ENCODE results near the gene GRHL3. TPM values are rescaled to one million over a fixed set of nuclear protein-coding genes. Genes with fewer than 3 reads are reported as not detected.

The GRHL3 gene
- total RNA-seq, 1 donor from 2014 or later, result 6.9 TPM

GRCh38 chr1:24297187-24297851 is 21.8 kb upstream of the GRHL3 start:
- no peaks in the 10 kb centered on the region for H4K20me1 ChIP-seq (ENCODE audit: insufficient read depth, low read length)
- Mint-ChIP-seq H3K4me3 (ENCODE audit: unreplicated experiment) (no peak overlapping the region), H3K4me1 (ENCODE audit: low read depth, unreplicated experiment) (peaks cover 10% of the 10 kb centered on the region), H3K9me3 (ENCODE audit: unreplicated experiment) (no peaks in the 10 kb centered on the region), H3K27ac (ENCODE audit: unreplicated experiment) (no peak overlapping the region), H3K27me3 (ENCODE audit: low read depth, unreplicated experiment) (peaks cover 21% of the 10 kb centered on the region), H3K36me3 (ENCODE audit: low read depth, unreplicated experiment) (no peaks in the 10 kb centered on the region)
- H3K79me2 ChIP-seq (ENCODE audit: insufficient read depth, low read length), result no peaks in the 10 kb centered on the region
- H3K9me3 ChIP-seq (ENCODE audit: insufficient read depth, low read depth, low read length), result no peaks in the 10 kb centered on the region
- H3K9ac ChIP-seq (ENCODE audit: low read length), result no peak overlapping the region
- peaks cover 16% of the 10 kb centered on the region for H3K27me3 ChIP-seq (ENCODE audit: insufficient read depth, low read length)
- no peak for FAIRE-seq
- no peak overlapping the region for H3K27ac ChIP-seq (ENCODE audit: low read depth, low read length)
- no peaks in the 10 kb centered on the region for H3K36me3 ChIP-seq (ENCODE audit: insufficient read depth, low read length)
- no peak for TF ChIP-seq EZH2 (IDR thresholded peaks at IDR 0.05; ENCODE audit: insufficient read depth, low read length)
- TF ChIP-seq, protein P1, sequence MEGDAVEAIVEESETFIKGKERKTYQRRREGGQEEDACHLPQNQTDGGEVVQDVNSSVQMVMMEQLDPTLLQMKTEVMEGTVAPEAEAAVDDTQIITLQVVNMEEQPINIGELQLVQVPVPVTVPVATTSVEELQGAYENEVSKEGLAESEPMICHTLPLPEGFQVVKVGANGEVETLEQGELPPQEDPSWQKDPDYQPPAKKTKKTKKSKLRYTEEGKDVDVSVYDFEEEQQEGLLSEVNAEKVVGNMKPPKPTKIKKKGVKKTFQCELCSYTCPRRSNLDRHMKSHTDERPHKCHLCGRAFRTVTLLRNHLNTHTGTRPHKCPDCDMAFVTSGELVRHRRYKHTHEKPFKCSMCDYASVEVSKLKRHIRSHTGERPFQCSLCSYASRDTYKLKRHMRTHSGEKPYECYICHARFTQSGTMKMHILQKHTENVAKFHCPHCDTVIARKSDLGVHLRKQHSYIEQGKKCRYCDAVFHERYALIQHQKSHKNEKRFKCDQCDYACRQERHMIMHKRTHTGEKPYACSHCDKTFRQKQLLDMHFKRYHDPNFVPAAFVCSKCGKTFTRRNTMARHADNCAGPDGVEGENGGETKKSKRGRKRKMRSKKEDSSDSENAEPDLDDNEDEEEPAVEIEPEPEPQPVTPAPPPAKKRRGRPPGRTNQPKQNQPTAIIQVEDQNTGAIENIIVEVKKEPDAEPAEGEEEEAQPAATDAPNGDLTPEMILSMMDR (IDR thresholded peaks at IDR 0.05; ENCODE audit: insufficient read depth, low read depth, low read length), result no peak
- H3K4me3 ChIP-seq (ENCODE audit: insufficient read depth, low read depth, low read length), result no peak overlapping the region
- H3K4me2 ChIP-seq (ENCODE audit: low read length), result no peak overlapping the region
- H3K4me1 ChIP-seq (ENCODE audit: insufficient read depth, low read length), result peaks cover 11% of the 10 kb centered on the region
- H2AFZ ChIP-seq (ENCODE audit: low read depth, low read length), result no peak overlapping the region
- no peak for DNase-seq (ENCODE audit: low read depth)

DNA sequence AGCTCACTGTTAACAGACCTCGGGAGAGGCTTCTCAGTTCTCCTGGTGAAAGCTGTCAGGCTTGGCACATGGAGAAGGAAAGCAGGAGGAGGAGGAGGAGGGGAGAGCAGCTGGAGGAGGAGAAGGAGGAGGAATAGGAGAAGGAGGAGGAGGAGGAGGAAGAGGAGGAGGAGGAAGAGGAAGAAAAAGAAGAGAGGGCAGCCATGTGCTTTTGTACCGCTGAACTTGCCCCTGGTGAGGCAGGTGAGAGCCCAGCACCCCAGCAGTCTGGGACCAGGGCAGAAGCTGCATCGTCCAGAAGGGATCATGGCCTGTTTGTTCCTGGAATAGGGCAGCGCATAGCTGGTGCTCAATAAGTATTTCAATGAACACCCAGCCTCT is 21.3 kb upstream of the GRHL3 start:
- DNase-seq (ENCODE audit: low read depth), result no peak
- Histone ChIP-seq H3K27ac (ENCODE audit: low read depth, low read length) (no peak overlapping the region), H3K79me2 (ENCODE audit: insufficient read depth, low read length) (no peaks in the 10 kb centered on the region), H3K36me3 (ENCODE audit: insufficient read depth, low read length) (no peaks in the 10 kb centered on the region), H3K4me1 (ENCODE audit: insufficient read depth, low read length) (peaks cover 11% of the 10 kb centered on the region), H3K9ac (ENCODE audit: low read length) (no peak overlapping the region), H3K27me3 (ENCODE audit: insufficient read depth, low read length) (peaks cover 18% of the 10 kb centered on the region), H3K4me3 (ENCODE audit: insufficient read depth, low read depth, low read length) (no peak overlapping the region), H3K9me3 (ENCODE audit: insufficient read depth, low read depth, low read length) (no peaks in the 10 kb centered on the region), H2AFZ (ENCODE audit: low read depth, low read length) (no peak overlapping the region), H3K4me2 (ENCODE audit: low read length) (no peak overlapping the region), H4K20me1 (ENCODE audit: insufficient read depth, low read length) (no peaks in the 10 kb centered on the region)
- H3K9me3 Mint-ChIP-seq (ENCODE audit: unreplicated experiment), result no peaks in the 10 kb centered on the region
- H3K4me1 Mint-ChIP-seq (ENCODE audit: low read depth, unreplicated experiment), result peaks cover 10% of the 10 kb centered on the region
- no peak for FAIRE-seq
- H3K27me3 Mint-ChIP-seq (ENCODE audit: low read depth, unreplicated experiment), result peaks cover 21% of the 10 kb centered on the region
- no peak overlapping the region for H3K4me3 Mint-ChIP-seq (ENCODE audit: unreplicated experiment)
- no peaks in the 10 kb centered on the region for H3K36me3 Mint-ChIP-seq (ENCODE audit: low read depth, unreplicated experiment)
- no peak overlapping the region for H3K27ac Mint-ChIP-seq (ENCODE audit: unreplicated experiment)
- no peak for TF ChIP-seq EZH2 (IDR thresholded peaks at IDR 0.05; ENCODE audit: insufficient read depth, low read length)
- TF ChIP-seq, protein P1 (IDR thresholded peaks at IDR 0.05; ENCODE audit: insufficient read depth, low read depth, low read length), result no peak

DNA sequence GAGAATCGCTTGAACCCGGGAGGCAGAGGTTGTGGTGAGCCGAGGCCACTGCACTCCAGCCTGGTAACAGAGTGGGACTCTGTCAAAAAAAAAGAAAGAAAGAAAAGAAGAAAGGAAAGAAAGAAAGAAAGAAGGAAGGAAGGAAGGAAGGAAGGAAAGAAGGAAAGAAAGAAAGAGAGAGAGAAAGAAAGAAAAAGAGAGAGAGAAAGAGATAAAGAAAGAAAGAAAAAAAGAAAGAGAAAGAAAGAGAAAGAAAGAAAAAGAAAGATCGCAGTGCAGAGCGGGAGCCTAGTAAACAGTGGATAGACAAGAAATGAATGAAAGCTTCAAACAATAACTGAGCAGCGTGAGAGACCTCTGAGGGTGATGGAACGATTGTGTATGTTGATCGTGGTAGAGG is 20.6 kb upstream of the GRHL3 start:
- Mint-ChIP-seq H3K9me3 (ENCODE audit: unreplicated experiment) (no peaks in the 10 kb centered on the region), H3K4me3 (ENCODE audit: unreplicated experiment) (no peak overlapping the region), H3K4me1 (ENCODE audit: low read depth, unreplicated experiment) (peaks cover 10% of the 10 kb centered on the region), H3K36me3 (ENCODE audit: low read depth, unreplicated experiment) (no peaks in the 10 kb centered on the region), H3K27ac (ENCODE audit: unreplicated experiment) (no peak overlapping the region), H3K27me3 (ENCODE audit: low read depth, unreplicated experiment) (peaks cover 21% of the 10 kb centered on the region)
- peaks cover 18% of the 10 kb centered on the region for H3K27me3 ChIP-seq (ENCODE audit: insufficient read depth, low read length)
- FAIRE-seq, result no peak
- H3K9ac ChIP-seq (ENCODE audit: low read length), result no peak overlapping the region
- H4K20me1 ChIP-seq (ENCODE audit: insufficient read depth, low read length), result no peaks in the 10 kb centered on the region
- no peak for DNase-seq (ENCODE audit: low read depth)
- peaks cover 11% of the 10 kb centered on the region for H3K4me1 ChIP-seq (ENCODE audit: insufficient read depth, low read length)
- H3K9me3 ChIP-seq (ENCODE audit: insufficient read depth, low read depth, low read length), result no peaks in the 10 kb centered on the region
- no peak overlapping the region for H3K4me2 ChIP-seq (ENCODE audit: low read length)
- TF ChIP-seq EZH2 (IDR thresholded peaks at IDR 0.05; ENCODE audit: insufficient read depth, low read length), result no peak
- TF ChIP-seq, protein P1 (IDR thresholded peaks at IDR 0.05; ENCODE audit: insufficient read depth, low read depth, low read length), result no peak
- H3K27ac ChIP-seq (ENCODE audit: low read depth, low read length), result no peak overlapping the region
- no peaks in the 10 kb centered on the region for H3K36me3 ChIP-seq (ENCODE audit: insufficient read depth, low read length)
- H3K4me3 ChIP-seq (ENCODE audit: insufficient read depth, low read depth, low read length), result no peak overlapping the region
- H2AFZ ChIP-seq (ENCODE audit: low read depth, low read length), result no peak overlapping the region
- H3K79me2 ChIP-seq (ENCODE audit: insufficient read depth, low read length), result no peaks in the 10 kb centered on the region
